Trophoblast cell (in vitro differentiated cells and primary cell): ENCODE results near the gene RHEB.

Experiments used
- DNase-seq, 2 donors: peaks; one replicate each; pipeline ENCODE4 v3.0.0-alpha.2; 2016
- H2AFZ ChIP-seq: 2 replicates; pipeline ENCODE4 v1.6.1; 2013; ENCODE audit warnings: low read length, moderate library complexity, mild to moderate bottlenecking; ENCODE audit not compliant: insufficient read depth, poor library complexity
- H2AK5ac ChIP-seq: 2 replicates; pipeline ENCODE4 v1.6.1; 2013; ENCODE audit warnings: mild to moderate bottlenecking, low read length
- H2BK120ac ChIP-seq: 2 replicates; pipeline ENCODE4 v1.6.1; 2013; ENCODE audit warnings: low read length, mild to moderate bottlenecking, moderate library complexity; ENCODE audit not compliant: insufficient read depth, poor library complexity
- H2BK12ac ChIP-seq: 2 replicates; pipeline ENCODE4 v1.6.1; 2013; ENCODE audit warnings: mild to moderate bottlenecking, low read length, moderate library complexity
- H2BK5ac ChIP-seq: 2 replicates; pipeline ENCODE4 v1.6.1; 2013; ENCODE audit warnings: low read length, low read depth, moderate library complexity, mild to moderate bottlenecking; ENCODE audit not compliant: poor library complexity
- H3K14ac ChIP-seq: 2 replicates; pipeline ENCODE4 v1.6.1; 2013; ENCODE audit warnings: mild to moderate bottlenecking, low read length
- H3K18ac ChIP-seq: 2 replicates; pipeline ENCODE4 v1.6.1; 2013; ENCODE audit warnings: mild to moderate bottlenecking, low read length
- H3K23ac ChIP-seq: 2 replicates; pipeline ENCODE4 v1.6.1; 2013; ENCODE audit warnings: low read length
- H3K27ac ChIP-seq: 2 replicates; pipeline ENCODE4 v1.5.1; 2013; ENCODE audit warnings: low read depth, mild to moderate bottlenecking, inconsistent platforms, low read length, moderate library complexity
- H3K27me3 ChIP-seq: 2 replicates; pipeline ENCODE4 v1.6.1; 2013; ENCODE audit warnings: inconsistent platforms, mild to moderate bottlenecking, low read length, moderate library complexity; ENCODE audit not compliant: insufficient read depth
- H3K36me3 ChIP-seq, 2 experiments: 1 replicate in 1 of 2; 2 replicates in 1 of 2; pipeline ENCODE4 v1.6.1; 2013; ENCODE audit warnings: low read length in 2 of 2, mild to moderate bottlenecking in 2 of 2, moderate library complexity in 1 of 2; ENCODE audit not compliant: insufficient read depth in 2 of 2, control insufficient read depth in 1 of 2
- H3K4ac ChIP-seq: 2 replicates; pipeline ENCODE4 v1.6.1; 2013; ENCODE audit warnings: low read depth, mild to moderate bottlenecking, low read length, moderate library complexity
- H3K4me1 ChIP-seq, 2 experiments: 1 replicate in 1 of 2; 2 replicates in 1 of 2; pipeline ENCODE4 v1.6.1; 2013; ENCODE audit warnings: low read length in 2 of 2, mild to moderate bottlenecking in 2 of 2, moderate library complexity in 1 of 2; ENCODE audit not compliant: insufficient read depth in 2 of 2, control insufficient read depth in 1 of 2
- H3K4me2 ChIP-seq: 2 replicates; pipeline ENCODE4 v1.6.1; 2013; ENCODE audit warnings: inconsistent platforms, mild to moderate bottlenecking, low read length, moderate library complexity
- H3K4me3 ChIP-seq: 2 replicates; pipeline ENCODE4 v1.5.1; 2013; ENCODE audit warnings: mild to moderate bottlenecking, low read depth, low read length, inconsistent platforms
- H3K79me1 ChIP-seq: one replicate; pipeline ENCODE4 v1.6.1; 2013; ENCODE audit warnings: low read length
- H3K79me2 ChIP-seq: 2 replicates; pipeline ENCODE4 v1.6.1; 2013; ENCODE audit warnings: low read length, mild to moderate bottlenecking; ENCODE audit not compliant: control insufficient read depth, insufficient read depth, poor library complexity
- H3K9ac ChIP-seq: 2 replicates; pipeline ENCODE4 v1.6.1; 2013; ENCODE audit warnings: mild to moderate bottlenecking, low read length
- H3K9me3 ChIP-seq: 2 replicates; pipeline ENCODE4 v1.6.1; 2013; ENCODE audit warnings: low read depth, mild to moderate bottlenecking, control low read depth, inconsistent platforms, low read length; ENCODE audit not compliant: insufficient read depth
- H4K12ac ChIP-seq: 2 replicates; pipeline ENCODE4 v1.6.1; 2013; ENCODE audit warnings: low read depth, mild to moderate bottlenecking, low read length, moderate library complexity
- H4K8ac ChIP-seq: 2 replicates; pipeline ENCODE4 v1.6.1; 2013; ENCODE audit warnings: low read depth, mild to moderate bottlenecking, low read length, moderate library complexity
- H4K91ac ChIP-seq: one replicate; pipeline ENCODE4 v1.6.1; 2013; ENCODE audit warnings: low read depth, mild to moderate bottlenecking, low read length, moderate library complexity
- WGBS: extraction: QIAGEN DNeasy Blood & Tissue Kit; methylation state at CpG from one replicate; pipeline ENCODE4 v1.1.7; 2013; ENCODE audit warnings: missing lambda C conversion rate; ENCODE audit not compliant: insufficient read length, insufficient coverage; ENCODE audit errors: extremely low coverage; 5-methylcytosine and 5-hydroxymethylcytosine counted together

RHEB gene

GRCh38 chr7:151503902-151504714 is 15.6 kb downstream of the RHEB start:
- Histone ChIP-seq H3K4ac (peak overlapping the region; percentile 85), H2AFZ (no peak overlapping the region), H3K18ac (no peak overlapping the region), H3K4me1 (peaks cover 0 to 2% of the 10 kb centered on the region in 2 experiments), H3K14ac (no peak overlapping the region), H3K79me2 (peaks cover 18% of the 10 kb centered on the region), H4K12ac (no peak overlapping the region), H3K23ac (no peak overlapping the region), H4K91ac (no peak overlapping the region), H2BK5ac (no peak overlapping the region), H3K4me3 (no peak overlapping the region), H3K9me3 (no peaks in the 10 kb centered on the region), H3K4me2 (no peak overlapping the region), H3K9ac (no peak overlapping the region), H3K27me3 (no peaks in the 10 kb centered on the region), H2BK120ac (no peak overlapping the region), H2AK5ac (no peak overlapping the region), H3K27ac (no peak overlapping the region), H4K8ac (no peak overlapping the region), H2BK12ac (no peak overlapping the region), H3K79me1 (no peaks in the 10 kb centered on the region), H3K36me3 (peaks cover 0 to 4% of the 10 kb centered on the region in 2 experiments)
- DNase-seq: peak; percentile 52 to 70
- WGBS: no CpG with 5 or more reads among the region's 7 CpGs

GRCh38 chr7:151501676-151502075 is 18.0 kb downstream of the RHEB start:
- no peak overlapping the region for H3K27ac ChIP-seq
- no peak overlapping the region for H3K4me3 ChIP-seq
- no peak overlapping the region for H4K8ac ChIP-seq
- DNase-seq: no peak
- H3K4me1 ChIP-seq: peaks cover 0 to 4% of the 10 kb centered on the region in 2 experiments
- H3K4me2 ChIP-seq: no peak overlapping the region
- no peak overlapping the region for H3K9ac ChIP-seq
- no peak overlapping the region for H2AK5ac ChIP-seq
- no peak overlapping the region for H3K14ac ChIP-seq
- H3K79me1 ChIP-seq: no peaks in the 10 kb centered on the region
- no peak overlapping the region for H2BK5ac ChIP-seq
- no peak overlapping the region for H3K23ac ChIP-seq
- no peak overlapping the region for H4K12ac ChIP-seq
- no peak overlapping the region for H4K91ac ChIP-seq
- peak overlapping the region; percentile 94 for H3K4ac ChIP-seq
- H3K27me3 ChIP-seq: no peaks in the 10 kb centered on the region
- WGBS: no CpG with 5 or more reads among the region's 15 CpGs
- H3K36me3 ChIP-seq: peaks cover 0 to 4% of the 10 kb centered on the region in 2 experiments
- H2AFZ ChIP-seq: no peak overlapping the region
- H3K18ac ChIP-seq: peak overlapping the region; percentile 33
- no peak overlapping the region for H2BK120ac ChIP-seq
- no peaks in the 10 kb centered on the region for H3K9me3 ChIP-seq
- H3K79me2 ChIP-seq: peaks cover 18% of the 10 kb centered on the region
- H2BK12ac ChIP-seq: no peak overlapping the region

- H3K4me1 ChIP-seq: peaks cover 0 to 6% of the 10 kb centered on the region in 2 experiments
- no peak overlapping the region for H4K8ac ChIP-seq
- no peak for DNase-seq
- peaks cover 20% of the 10 kb centered on the region for H3K79me2 ChIP-seq
- H3K23ac ChIP-seq: no peak overlapping the region
- H3K9ac ChIP-seq: no peak overlapping the region
- no peaks in the 10 kb centered on the region for H3K79me1 ChIP-seq
- no peak overlapping the region for H4K12ac ChIP-seq
- H3K9me3 ChIP-seq: no peaks in the 10 kb centered on the region
- H2BK5ac ChIP-seq: no peak overlapping the region
- no peak overlapping the region for H4K91ac ChIP-seq
- no CpG with 5 or more reads among the region's 5 CpGs for WGBS
- no peak overlapping the region for H3K14ac ChIP-seq
- H3K4me2 ChIP-seq: no peak overlapping the region
- no peak overlapping the region for H3K4me3 ChIP-seq
- no peaks in the 10 kb centered on the region for H3K27me3 ChIP-seq
- H3K18ac ChIP-seq: no peak overlapping the region
- H3K4ac ChIP-seq: peak overlapping the region; percentile 2
- no peak overlapping the region for H3K27ac ChIP-seq
- no peak overlapping the region for H2BK12ac ChIP-seq
- no peak overlapping the region for H2AFZ ChIP-seq
- H2AK5ac ChIP-seq: no peak overlapping the region
- H3K36me3 ChIP-seq: peaks cover 0 to 4% of the 10 kb centered on the region in 2 experiments
- H2BK120ac ChIP-seq: no peak overlapping the region
These were observed 21.2 kb downstream of the RHEB start for GRCh38 chr7:151498495-151498894.

- H3K23ac ChIP-seq: no peak overlapping the region
- H3K79me1 ChIP-seq: peaks cover under 1% of the 10 kb centered on the region
- no peak overlapping the region for H3K4me2 ChIP-seq
- H3K36me3 ChIP-seq: peaks cover 0 to 4% of the 10 kb centered on the region in 2 experiments
- H2AFZ ChIP-seq: no peak overlapping the region
- no peaks in the 10 kb centered on the region for H3K9me3 ChIP-seq
- no peak overlapping the region for H3K4me3 ChIP-seq
- H4K91ac ChIP-seq: no peak overlapping the region
- no peak overlapping the region for H3K9ac ChIP-seq
- DNase-seq: peak; percentile 71 to 87
- H3K14ac ChIP-seq: no peak overlapping the region
- no peak overlapping the region for H2BK5ac ChIP-seq
- H3K18ac ChIP-seq: no peak overlapping the region
- H3K4me1 ChIP-seq: peaks cover under 1 to 9% of the 10 kb centered on the region in 2 experiments
- peak overlapping the region; percentile 22 for H3K4ac ChIP-seq
- no peak overlapping the region for H2BK120ac ChIP-seq
- H2AK5ac ChIP-seq: no peak overlapping the region
- H3K79me2 ChIP-seq: peaks cover 20% of the 10 kb centered on the region
- H4K12ac ChIP-seq: no peak overlapping the region
- H3K27me3 ChIP-seq: no peaks in the 10 kb centered on the region
- H3K27ac ChIP-seq: no peak overlapping the region
- no CpG with 5 or more reads among the region's 10 CpGs for WGBS
- no peak overlapping the region for H4K8ac ChIP-seq
- no peak overlapping the region for H2BK12ac ChIP-seq
These were observed 22.3 kb downstream of the RHEB start for GRCh38 chr7:151497306-151497871.
